ENCODE data around the gene LINC00237. TPM values are rescaled to one million over a fixed set of nuclear protein-coding genes. Genes with fewer than 3 reads are reported as not detected.

The LINC00237 gene
- total and polyA plus RNA-seq, 2 of the 8 experiments (the other 6 are each of a cell fraction or from before 2014, with no cell fraction given) = 0.28 to 1.4 TPM

- no peak overlapping the region for H2BK5ac ChIP-seq (ENCODE audit: low read depth, low read length)
- no peaks in the 10 kb centered on the region for H3K27me3 ChIP-seq (replicated peaks in 1 of 4; ENCODE audit: control insufficient read depth in 3 of 4, extremely low read depth in 1 of 4, insufficient read depth in 3 of 4, low read length in 3 of 4)
- H4K8ac ChIP-seq (ENCODE audit: extremely low read depth, insufficient read depth, low read length) = no peak overlapping the region
- peaks cover 5 to 14% (median 10%) of the 10 kb centered on the region in 4 experiments; a peak in 6 of 7 replicates for H3K4me1 ChIP-seq (replicated peaks in 1 of 4; ENCODE audit: control insufficient read depth in 3 of 4, insufficient read depth in 4 of 4, low read length in 3 of 4)
- no peaks in the 10 kb centered on the region for H3K79me2 ChIP-seq (ENCODE audit: control insufficient read depth in 1 of 2, insufficient read depth in 2 of 2, low read length in 2 of 2)
- no peaks in the 10 kb centered on the region for H4K20me1 ChIP-seq (replicated peaks in 1 of 2; ENCODE audit: control insufficient read depth in 1 of 2, insufficient read depth in 2 of 2, low read length in 2 of 2)
- H3K9me3 ChIP-seq (ENCODE audit: insufficient read depth in 2 of 2, low read depth in 1 of 2, low read length in 1 of 2) = no peaks in the 10 kb centered on the region
- no peak overlapping the region for H3K18ac ChIP-seq (ENCODE audit: extremely low read depth, low read length)
- DNase-seq (ENCODE audit: low read depth in 1 of 2, low spot score in 2 of 2) = peak in 1 of 2 experiments; percentile 26
- H3K4me2 ChIP-seq (ENCODE audit: insufficient read depth in 1 of 2, low read depth in 2 of 2, low read length in 2 of 2) = no peak overlapping the region
- H3K23ac ChIP-seq (ENCODE audit: insufficient read length) = no peak overlapping the region
- H3K4me3 ChIP-seq (ENCODE audit: extremely low read depth in 1 of 4, insufficient read depth in 2 of 4, low read depth in 3 of 4, low read length in 4 of 4) = no peak overlapping the region
- WGBS, 2 experiments (ENCODE audit: extremely low coverage in 1 of 2, insufficient coverage in 1 of 2, insufficient read length in 1 of 2, insufficient replicate concordance in 2 of 2, low coverage in 1 of 2, low lambda C conversion rate in 2 of 2, missing lambda C conversion rate in 1 of 2) = 94% methylated on average over 3 of the region's 3 CpGs; no CpG with 5 or more reads in 1 of the 2 experiments
- H2BK15ac ChIP-seq (ENCODE audit: low read length) = no peak overlapping the region
- H3K14ac ChIP-seq (ENCODE audit: insufficient read length) = no peak overlapping the region
- no peak overlapping the region for H2AK5ac ChIP-seq (ENCODE audit: low read depth, low read length)
- no peak overlapping the region for H3K27ac ChIP-seq (ENCODE audit: low read depth, low read length)
- H2BK120ac ChIP-seq (replicated peaks; ENCODE audit: low read depth, low read length) = no peak overlapping the region
- TF ChIP-seq TAF1 (IDR thresholded peaks at IDR 0.05; ENCODE audit: low read depth, low read length) (no peak), JUND (IDR thresholded peaks at IDR 0.05; ENCODE audit: low read length) (no peak), ASH2L (IDR thresholded peaks at IDR 0.05; ENCODE audit: low read length) (no peak), EGR1 (IDR thresholded peaks at IDR 0.05; ENCODE audit: borderline replicate concordance, low read depth, low read length) (no peak)
- no peaks in the 10 kb centered on the region for H3K79me1 ChIP-seq (ENCODE audit: low read depth, low read length)
- H3K9ac ChIP-seq (replicated peaks in 1 of 4; ENCODE audit: extremely low read depth in 1 of 4, low read depth in 3 of 4, low read length in 3 of 4) = no peak overlapping the region
- FAIRE-seq = no peak
- H3K36me3 ChIP-seq (ENCODE audit: control insufficient read depth in 2 of 4, insufficient read depth in 4 of 4, low read length in 3 of 4) = no peaks in the 10 kb centered on the region
- H2AFZ ChIP-seq (ENCODE audit: low read length) = no peak overlapping the region
- H3K4ac ChIP-seq (replicated peaks; ENCODE audit: insufficient read length, low read depth, low read length) = no peak overlapping the region
- POLR2A ChIA-PET (ENCODE audit: partially characterized antibody) = interaction anchor here (1.4 kb wide), 1 partner anchor 51 kb away, joined by 3 read pairs; no protein-coding TSS in a partner anchor
- H4K5ac ChIP-seq (ENCODE audit: insufficient read length, low read depth, low read length) = no peak overlapping the region
- H2BK12ac ChIP-seq (ENCODE audit: low read depth, low read length) = no peak overlapping the region
- CTCF ChIA-PET (ENCODE audit: partially characterized antibody) = interaction anchor here (0.6 to 1.2 kb wide), 7 partner anchors 9 to 488 kb away, joined by 3 to 6 read pairs (median 3); no protein-coding TSS in a partner anchor
- no peak overlapping the region for H2BK20ac ChIP-seq (ENCODE audit: low read length)
- H4K91ac ChIP-seq (replicated peaks; ENCODE audit: insufficient read length, low read length) = no peak overlapping the region
- no peak overlapping the region for H3K56ac ChIP-seq (replicated peaks; ENCODE audit: insufficient read length, low read depth, low read length)
- H3K23me2 ChIP-seq (ENCODE audit: low read depth, low read length) = no peaks in the 10 kb centered on the region
Observed at GRCh38 chr20:21050710-21051109, 55.4 kb downstream of the LINC00237 start.
